Fibroblast of pulmonary artery (primary cell): ENCODE data around the gene RIOX2.

Experiments used
- DNase-seq: peaks from one replicate; pipeline ENCODE4 v3.0.0-alpha.2; 2010; ENCODE audit warnings: low read depth
- H3K4me3 ChIP-seq: replicated peaks from 2 replicates; pipeline ENCODE4 v1.5.1; 2011; ENCODE audit warnings: low read depth, mild to moderate bottlenecking, control low read depth, low read length, moderate library complexity
- CTCF ChIP-seq: IDR thresholded peaks from 2 replicates; pipeline ENCODE4 v1.5.1; 2011; ENCODE audit warnings: mild to moderate bottlenecking, control low read depth, low read length, inconsistent platforms; ENCODE audit errors: missing control alignments

Gene RIOX2

GRCh38 chr3:97972976-97973375 is 745 bp upstream of the RIOX2 start:
- peak overlapping the region; percentile 65 for H3K4me3 ChIP-seq
- DNase-seq, result no peak
- no peak for TF ChIP-seq CTCF

GRCh38 chr3:97970956-97971620 is 1.1 kb downstream of the RIOX2 start:
- no peak for TF ChIP-seq CTCF
- no peak for DNase-seq
- H3K4me3 ChIP-seq, result peak overlapping the region; percentile 65

- H3K4me3 ChIP-seq, result no peak overlapping the region
- no peak for TF ChIP-seq CTCF
- no peak for DNase-seq
These were observed 2.1 kb downstream of the RIOX2 start for GRCh38 chr3:97970156-97970555.

GRCh38 chr3:97969541-97969940 is 2.7 kb downstream of the RIOX2 start:
- H3K4me3 ChIP-seq, result no peak overlapping the region
- no peak for TF ChIP-seq CTCF
- DNase-seq, result no peak

- no peak overlapping the region for H3K4me3 ChIP-seq
- no peak for TF ChIP-seq CTCF
- no peak for DNase-seq
These were observed 3.9 kb downstream of the RIOX2 start for GRCh38 chr3:97968376-97968775.

GRCh38 chr3:97967966-97968365 is 4.3 kb downstream of the RIOX2 start:
- no peak for TF ChIP-seq CTCF
- DNase-seq, result no peak
- no peak overlapping the region for H3K4me3 ChIP-seq
